Dedifferentiated amniotic fluid mesenchymal stem cell (primary cell): Measurements from ENCODE around the gene CFAP99.
A peak's percentile ranks its signal among the peaks of the same experiment; 100 is the strongest.
"Not testable (repeated sequence)": the region's sequence is repeated elsewhere in the genome, so short reads cannot be mapped to it uniquely, and the experiment has no call there.

Experiments used
- DNase-seq: peaks from one replicate; pipeline ENCODE4 v3.0.0-alpha.2; 2016; ENCODE audit errors: extremely low spot score

The CFAP99 gene

DNA sequence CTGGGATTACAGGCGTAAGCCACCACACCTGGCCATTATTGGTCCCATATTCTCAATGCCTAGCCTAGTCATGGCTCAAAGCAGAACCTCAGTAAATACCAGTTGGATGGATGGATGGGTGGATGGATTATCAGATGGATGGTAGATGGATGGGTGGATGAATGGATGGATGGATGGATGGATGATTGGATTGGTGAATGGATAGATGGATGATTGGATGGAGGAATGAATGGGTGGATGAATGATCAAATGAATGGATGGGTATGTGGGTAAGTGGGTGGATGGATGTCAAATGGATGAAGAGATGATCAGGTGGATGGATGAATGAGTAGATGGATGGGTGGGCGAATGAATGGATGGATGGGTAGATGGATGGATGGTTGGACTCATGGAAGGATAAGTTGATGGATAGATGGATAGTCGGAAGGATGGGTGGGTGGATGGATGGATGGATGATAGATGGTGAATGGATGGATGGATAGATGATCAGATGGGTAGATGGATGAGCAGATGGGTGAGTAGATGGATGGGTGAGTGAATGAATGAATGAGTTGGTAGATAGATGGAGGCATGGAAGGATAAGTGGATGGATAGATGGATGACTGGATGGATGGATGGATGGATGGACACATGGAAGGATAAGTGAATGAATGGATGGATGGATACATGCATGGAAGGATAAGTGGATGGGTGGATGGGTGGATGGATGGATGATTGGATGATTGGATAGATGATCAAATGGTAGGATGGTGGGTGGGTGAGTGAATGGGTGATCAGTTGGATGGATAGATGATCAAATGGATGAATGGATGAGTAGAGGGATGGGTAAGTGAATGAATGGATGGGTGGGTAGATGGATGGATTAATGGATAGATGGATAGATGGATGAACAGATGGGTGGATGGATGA lies 28.2 kb downstream of the CFAP99 start:
- no peak for DNase-seq

DNA sequence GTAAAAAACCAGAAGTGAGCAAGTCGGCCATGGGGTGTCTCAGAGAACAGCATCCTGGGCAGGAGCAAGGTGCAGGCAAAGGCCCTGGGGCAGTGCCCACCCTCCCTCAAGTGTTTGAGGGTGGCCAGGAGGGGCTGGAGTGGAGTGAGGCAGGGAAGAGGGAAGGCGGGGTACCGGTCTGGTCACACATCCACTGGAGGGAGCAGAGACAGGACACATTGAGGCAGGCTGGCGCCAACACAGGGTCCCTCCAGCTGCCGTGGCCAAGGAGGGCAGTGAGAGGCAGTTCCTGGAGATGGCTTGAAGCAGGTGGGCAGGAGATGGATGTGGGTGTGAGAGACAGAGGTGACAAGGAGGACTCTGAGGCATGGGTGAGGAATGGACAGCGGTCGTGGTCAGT lies 29.8 kb downstream of the CFAP99 start:
- DNase-seq = no peak

DNA sequence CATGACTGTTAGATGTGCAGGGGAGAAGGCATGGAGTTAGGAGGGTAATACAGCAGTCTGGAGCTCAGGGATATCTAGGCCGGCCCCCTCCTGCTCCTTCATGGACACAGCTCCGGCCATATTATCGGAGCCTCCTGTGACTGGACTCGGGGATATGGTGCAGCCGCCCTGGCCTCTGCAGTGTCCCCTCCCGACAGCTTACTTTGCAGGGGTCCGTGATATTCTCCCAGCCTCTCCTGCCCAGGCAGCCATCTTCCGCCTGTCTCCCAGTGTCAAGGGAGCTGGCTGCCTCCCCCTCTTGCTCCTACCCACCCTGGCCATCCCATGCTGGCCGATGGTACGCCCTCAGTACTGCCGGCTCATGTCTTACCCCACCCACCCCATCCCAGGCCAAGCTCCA lies 30.3 kb downstream of the CFAP99 start:
- no peak for DNase-seq

DNA sequence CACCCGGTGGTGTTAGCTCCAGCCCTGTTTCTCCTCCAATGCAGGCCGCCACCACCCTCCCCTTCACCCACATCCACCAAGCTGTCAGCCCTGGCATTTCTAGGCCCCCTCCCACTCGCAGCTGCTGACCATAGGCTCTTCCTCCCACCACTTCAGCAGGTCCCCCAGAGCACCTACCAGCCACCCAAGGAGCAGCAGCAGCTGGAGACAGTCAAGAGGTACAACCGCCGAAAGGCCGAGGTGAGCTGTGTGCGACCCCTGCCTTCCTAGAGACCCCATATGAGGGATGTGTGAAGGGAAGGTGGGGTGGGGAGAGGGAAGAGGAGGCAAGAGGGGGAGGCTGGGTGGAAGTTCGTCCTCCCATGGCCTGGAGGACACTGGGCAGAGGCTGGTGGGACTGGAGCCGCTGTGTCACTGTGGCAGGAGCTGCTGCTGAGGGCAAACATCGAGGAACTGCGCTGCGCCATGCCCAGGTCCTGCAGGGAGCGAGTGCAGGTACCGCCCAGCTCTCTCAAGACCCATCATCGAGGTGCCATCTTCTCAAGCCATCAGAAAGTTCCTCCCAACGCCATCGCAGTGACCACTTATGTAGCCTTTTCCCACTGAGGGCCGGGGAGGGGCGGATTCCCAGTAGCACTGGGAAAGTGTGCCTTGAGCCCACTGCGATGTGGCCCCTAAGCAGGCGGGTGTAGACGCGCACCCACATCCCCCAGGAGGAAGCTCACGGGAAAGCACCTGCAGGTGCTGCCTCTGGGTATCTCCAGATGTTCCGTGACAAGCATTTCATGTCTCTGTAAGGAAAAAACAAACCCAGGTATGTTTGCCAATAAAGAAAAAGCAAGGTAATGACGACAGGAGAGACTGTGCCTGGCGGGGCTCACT lies 31.0 kb downstream of the CFAP99 start:
- DNase-seq = no peak

DNA sequence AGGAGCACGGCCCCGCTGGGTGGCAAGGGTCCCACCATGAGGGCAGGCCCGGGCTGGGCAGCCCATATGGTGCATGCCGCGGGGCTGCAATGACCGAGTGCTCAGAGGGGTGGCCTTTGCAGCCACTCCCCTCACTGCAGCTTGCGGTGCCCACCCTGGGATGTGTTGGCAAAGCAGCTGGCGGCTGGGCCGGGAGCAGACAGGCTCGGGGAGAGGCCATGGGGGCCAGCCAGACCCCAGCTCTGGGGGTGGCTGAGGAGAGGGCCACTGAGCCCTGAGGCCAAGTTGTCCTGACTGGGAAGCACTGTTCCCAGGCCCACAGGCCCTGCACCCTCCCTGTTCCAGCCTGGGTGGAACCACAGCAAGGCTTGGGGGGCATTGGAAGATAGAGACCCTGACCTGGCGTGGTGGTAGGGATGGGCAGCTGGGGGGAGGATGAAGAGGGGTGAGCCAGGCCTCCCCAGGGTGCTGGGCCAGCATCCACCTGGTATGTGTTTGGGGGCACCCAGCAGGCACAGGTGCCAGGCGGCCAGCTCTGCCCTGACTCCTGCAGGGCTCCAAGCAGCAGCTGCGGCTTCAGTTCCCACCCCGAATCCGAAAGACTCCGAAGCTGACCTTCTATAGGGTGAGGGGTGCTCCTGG lies 31.8 kb downstream of the CFAP99 start:
- DNase-seq = no peak

DNA sequence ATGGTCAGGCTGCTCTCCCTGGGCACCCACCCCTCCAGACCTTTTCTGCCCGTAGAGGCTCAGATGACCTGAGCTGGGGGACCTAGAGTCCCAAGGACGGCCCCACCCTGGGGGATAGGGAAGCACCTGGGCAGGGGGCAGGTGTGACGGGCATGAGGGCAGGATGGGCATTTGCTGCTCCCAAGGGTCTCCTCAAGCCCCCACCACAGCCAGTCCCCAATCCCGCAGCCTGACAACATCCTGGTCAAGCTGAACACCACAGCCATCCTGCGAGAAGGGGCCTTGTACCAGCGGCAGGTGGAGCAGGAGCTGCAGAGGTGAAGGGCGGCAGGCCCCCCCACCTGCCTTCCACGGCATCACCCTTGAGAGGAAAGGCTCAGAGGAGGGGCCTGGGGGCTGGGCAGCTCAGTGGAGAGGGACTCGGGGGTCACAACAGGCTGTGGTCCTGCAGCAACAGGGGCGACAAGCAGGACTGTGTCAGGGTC lies 32.3 kb downstream of the CFAP99 start:
- DNase-seq = no peak

DNA sequence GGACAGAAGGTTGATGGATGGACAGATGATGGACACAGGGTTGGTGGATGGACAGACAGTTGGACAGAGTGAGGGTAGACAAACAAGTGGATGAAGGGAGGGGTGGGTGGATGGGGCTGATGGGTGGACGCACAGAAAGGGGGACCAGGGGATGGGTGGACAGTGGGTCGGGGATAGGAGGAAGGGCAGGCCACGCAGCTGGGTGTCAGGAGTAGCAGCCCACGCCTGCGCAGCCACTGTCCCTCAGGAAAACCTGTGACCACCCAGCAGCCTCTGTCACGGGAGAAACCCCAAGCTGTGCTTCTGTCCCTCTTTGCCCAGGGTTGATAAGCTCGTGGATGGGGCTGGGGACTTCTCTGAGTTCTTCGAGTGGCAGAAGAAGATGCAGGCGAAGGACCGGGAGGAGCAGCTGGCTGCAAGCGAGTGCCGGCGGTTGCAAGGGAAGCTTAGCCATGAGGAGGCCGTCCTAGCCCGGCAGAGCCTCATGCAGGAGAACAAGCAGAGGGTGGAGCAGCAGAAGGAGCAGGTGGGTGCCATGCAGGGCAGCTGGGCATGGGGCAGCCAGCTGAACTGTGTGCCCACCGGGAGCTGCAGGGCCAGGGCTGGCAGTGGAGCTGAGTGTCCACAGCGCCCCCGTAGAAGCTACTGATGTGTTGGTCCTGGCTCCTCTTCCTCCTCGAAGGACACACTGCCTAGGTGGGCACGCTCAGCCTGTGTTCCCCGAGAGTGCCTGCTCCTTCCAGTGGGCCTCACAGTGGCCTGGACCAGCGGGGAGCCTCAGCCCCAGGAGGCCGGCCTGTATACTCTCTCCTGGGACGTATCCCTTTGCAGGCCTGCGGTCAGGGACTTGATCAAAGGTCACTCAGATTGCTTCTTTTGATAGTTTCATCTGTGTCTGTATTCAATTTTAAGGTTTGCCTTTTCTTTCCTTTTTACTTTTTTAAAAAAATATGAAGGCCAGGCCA lies 33.3 kb downstream of the CFAP99 start:
- DNase-seq = no peak

DNA sequence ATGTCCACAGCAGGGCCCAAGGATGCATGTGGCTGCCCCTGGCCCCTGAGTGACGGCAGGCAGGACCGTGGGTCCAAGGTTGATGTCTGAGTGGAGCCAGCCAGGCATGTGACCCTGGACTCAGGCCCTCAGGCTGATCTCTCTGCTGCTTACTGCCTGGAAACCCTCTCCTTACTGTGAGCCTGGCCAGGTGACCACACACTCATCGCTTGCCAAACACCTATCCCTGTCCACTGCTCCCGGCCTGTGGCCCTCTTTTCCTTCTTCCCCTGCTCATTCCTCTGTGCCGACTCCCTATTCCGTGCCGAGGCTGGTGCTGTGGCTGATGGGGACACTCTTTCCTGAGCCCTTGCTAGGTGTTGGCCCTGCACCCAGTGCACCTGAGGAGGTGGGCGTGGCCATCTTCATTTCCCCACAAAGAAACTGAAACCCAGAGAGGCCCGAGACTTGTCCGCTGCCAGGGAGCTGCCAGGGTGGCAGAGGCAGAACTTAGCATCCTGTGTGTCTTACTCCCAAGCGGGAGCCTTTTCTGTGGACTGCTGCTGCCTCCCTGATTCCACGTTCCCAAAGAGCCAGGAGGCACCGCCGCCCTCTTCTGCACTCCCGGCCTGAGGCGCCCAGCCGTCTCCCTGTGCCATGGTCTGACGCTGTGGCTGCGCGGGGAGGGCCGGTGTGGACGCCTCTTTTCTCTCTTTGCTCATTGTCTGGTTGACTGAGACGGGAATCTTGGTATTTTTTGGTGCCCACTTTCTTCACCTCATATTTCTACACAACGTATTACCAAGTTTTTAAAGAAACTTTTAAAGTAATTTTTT lies 38.9 kb downstream of the CFAP99 start:
- DNase-seq = no peak

DNA sequence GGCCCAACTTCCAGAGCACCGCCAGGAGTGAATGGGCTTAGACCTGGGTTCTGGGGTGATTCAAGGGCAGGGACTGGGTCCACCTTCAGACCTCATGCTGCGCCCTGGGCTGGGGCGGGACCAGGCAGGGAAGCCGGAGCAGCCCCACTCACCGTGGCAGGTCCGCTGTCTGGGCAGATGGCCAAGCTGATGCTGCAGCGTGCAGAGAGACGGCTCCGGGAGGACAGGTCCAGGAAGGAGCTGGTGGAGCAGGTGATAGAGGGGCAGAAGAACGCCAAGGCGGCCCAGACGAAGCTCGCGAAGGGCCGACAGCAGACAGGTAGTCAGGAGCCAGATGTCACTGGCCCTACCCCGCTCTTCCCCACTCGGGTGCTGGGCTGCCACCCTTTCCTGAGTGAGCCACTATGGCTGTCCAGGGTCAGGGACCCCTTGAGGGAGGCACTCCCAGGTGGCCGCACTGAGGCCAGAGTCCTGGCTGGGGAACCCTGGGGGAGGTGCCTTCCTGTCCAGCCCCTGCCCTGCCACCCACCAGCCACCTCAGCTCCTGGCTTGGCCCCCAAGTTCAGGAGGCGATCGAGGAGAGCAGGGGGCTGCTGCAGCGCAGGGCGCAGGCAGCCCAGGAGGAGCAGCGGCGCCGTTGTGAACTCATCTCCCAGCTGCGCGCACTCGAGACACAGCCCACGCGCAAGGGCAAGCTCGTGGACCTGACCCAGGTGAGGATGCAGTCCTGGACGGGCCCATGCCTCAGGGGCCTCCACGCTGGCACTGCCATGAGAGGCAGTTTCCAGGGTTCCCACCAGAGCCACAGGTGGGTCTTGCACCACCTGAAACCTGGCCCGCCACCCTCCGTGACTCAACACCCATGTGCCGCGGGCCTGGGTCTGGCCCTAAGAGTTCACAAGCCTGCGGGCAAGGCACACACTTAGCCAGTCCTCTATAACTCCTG lies 40.1 kb downstream of the CFAP99 start:
- no peak for DNase-seq

DNA sequence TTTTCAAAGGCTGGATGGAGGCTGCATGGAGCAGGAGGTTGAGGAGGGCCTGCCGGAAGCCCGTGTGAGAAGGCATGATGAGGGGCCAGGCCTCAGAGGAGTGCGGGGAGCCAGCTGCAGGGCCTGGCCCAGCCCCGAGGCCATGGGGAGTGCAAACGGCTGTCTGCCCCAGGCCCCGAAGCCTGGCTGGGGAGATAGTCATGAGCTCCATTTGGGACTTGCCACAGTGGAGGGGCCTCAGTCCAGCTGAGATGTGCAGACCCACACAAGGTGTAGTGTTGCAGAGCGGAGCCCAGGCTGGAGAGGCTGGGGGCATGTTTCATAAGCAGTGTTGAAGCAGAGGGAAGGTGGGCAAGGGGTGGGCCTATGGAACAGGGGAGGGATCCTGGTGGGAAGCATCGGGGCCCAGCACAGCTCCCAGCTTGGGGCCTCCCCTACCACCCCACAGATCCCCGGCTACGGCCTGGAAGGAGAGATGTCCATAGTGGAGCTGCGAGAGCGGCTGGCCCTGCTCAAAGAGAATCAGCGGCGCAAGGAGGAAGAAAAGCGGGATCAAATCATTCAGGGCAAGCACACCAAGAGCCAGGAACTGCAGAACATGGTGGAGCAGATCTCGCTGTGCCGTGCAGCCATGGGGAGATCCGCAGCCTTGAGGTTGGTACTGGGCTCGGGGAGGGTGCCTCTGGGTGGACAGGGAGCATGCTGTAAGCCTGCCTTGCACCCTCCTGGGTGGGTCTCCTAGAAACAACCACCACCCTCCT lies 41.0 kb downstream of the CFAP99 start:
- no peak for DNase-seq

DNA sequence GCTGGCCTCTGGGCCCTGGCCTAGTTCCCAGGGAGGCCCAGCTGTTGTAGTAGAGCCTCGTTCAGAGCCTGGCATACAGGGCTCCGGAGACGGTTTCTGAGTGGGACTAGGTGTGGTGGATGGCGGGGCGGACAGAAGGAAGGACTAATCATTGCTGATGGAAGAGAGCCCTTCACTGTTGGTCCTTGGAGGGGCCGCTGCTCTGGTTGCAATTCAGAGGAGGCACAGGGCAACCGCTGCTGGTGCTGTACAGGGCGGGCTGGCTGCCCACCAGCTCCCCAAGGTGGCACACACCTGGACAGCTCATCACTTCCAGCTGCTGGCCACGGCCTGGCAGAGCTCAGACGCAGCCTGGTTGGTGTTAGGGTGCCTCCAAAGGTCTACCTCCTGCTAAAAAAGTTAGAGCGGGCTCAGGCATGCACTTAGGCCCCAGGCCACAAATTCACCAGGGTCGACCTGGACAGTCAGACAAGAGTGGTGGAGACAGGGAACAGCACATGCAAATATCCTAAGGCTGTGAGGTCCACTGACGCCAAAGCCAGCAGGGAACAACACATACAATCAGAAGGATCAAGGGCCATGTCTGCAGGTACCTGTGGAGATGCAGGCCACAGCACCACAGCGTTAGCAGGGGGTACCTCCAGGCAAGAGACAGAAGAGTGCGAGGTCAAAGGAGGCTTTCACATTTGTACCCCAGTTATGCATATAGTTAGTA lies 42.6 kb downstream of the CFAP99 start:
- DNase-seq = no peak

DNA sequence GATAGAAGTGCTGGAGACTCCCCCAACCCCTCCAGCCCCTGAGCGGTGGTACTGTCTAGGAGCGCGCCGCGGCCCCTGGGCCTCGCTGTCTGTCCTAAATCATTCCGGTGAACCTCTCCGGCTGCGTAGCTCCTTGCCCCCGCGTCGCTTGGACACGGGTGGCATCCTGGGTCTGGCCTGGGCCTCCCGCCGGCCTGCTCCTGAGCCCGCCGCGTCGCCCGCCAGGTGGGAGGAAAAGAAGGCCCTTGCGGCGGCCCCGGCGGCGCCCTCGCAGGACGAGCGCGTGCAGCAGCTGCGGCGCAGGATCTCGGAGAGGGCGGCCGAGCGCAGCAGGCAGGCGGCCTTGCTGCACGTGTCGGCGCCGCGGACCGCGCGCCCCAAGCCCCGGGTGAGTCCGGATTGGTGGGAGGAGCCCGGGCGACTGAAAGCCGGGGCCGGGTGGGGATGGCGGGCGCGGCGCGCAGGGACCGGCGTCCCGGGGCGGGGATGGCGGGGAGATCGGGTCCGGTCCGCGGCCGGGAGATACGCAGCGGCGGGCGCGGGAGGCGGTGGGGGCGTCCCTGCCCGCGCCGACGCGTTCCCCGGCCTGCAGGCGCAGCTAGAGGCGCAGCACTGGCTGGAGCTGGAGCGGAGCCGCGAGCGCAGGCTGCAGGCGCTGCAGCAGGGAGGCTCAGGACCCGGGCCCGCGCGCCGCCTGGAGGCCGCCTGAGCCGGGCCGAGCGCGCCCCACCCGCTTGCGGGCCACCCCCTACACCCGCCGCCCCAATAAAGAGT lies 43.6 kb downstream of the CFAP99 start:
- DNase-seq = peak; percentile 41

DNA sequence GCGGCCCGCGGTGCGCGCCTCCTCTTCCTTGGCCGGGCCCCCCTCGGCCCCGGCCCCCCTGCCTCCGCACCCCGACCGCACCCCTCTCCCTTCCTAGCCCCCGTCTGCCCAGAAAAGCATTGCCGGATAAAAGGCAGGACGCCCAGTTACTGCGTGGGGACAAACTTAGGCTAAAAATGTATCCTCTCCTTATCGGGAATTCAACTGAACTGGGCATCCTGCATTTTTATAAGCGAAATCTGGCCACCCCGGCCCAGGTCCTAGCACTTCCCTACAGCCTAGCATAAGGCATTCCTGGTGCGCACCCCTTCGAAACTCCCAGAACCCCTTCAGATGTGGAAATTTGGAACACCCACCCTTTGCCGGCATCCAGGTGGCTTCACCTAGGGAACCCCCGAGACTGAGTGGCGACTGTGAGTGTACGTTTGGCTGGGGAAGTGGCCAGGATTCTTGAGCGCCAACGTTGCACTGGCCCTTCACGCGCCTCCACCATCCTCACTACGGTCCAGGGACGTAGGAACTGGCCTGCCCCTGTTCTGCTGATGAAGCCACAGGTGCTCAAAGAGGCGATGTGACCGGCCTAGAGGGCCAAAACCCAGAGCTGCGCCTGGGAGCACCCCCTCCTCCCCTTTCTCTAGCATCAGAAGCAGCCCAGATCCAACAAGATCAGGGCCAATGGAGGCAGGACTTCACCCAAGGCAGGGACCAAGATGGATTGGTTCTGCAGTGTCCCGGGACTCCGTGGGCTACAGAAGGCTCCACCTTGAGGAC lies 44.4 kb downstream of the CFAP99 start:
- DNase-seq = no peak

DNA sequence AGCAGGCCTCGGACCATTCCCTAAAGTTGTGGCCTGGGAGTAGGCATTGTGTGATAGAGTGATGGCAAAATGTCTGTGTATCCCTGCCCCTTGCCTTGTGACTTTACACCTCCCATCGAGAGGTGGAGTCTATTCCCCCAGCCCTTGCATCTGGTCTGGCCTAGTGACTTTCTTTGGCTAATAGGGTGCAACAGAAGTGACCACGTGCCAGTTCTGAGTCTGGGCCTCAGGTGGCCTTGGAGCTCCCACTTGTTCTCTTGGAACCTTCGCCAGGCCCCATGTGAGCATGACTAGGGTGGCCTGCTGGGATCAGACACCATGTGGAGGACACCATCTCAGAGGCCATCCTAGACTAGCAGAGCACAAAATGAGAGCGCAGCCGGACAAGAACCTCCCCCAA lies 46.3 kb downstream of the CFAP99 start:
- DNase-seq = no peak

DNA sequence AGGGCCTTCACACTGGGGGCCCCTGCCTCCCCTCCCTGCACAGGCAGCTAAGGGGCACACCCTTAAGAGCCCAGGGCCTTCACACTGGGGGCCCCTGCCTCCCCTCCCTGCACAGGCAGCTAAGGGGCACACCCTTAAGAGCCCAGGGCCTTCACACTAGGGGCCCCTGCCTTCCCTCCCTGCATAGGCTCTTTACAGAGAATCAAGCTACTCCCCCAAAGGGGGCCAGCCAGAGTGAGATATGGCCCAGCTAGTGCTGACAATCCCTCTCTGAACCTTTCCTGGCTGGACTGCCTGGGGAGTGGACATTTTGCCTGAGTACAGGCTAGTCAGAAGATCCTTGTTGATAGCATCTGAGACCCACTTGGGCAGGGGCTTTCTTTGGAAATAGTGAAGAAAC lies 46.8 kb downstream of the CFAP99 start:
- DNase-seq = not testable (repeated sequence)
